GM19238 (cell line): ENCODE measurements around the gene TNC.

Experiments
- DNase-seq: peaks from one replicate; pipeline ENCODE4 v3.0.0; 2011; ENCODE audit warnings: low spot score; ENCODE audit not compliant: insufficient read length

Gene TNC

GRCh38 chr9:115015018-115015635 lies 102.8 kb downstream of the TNC start:
- no peak for DNase-seq

- DNase-seq, result no peak
Observed at GRCh38 chr9:115014438-115014837, 103.5 kb downstream of the TNC start.

- DNase-seq, result peak; percentile 61
Observed at GRCh38 chr9:115013998-115014397, 104.0 kb downstream of the TNC start.

GRCh38 chr9:115012486-115012885 lies 105.5 kb downstream of the TNC start:
- DNase-seq, result no peak

GRCh38 chr9:115010874-115011273 lies 107.1 kb downstream of the TNC start:
- DNase-seq, result no peak

GRCh38 chr9:115008536-115009270 lies 109.3 kb downstream of the TNC start:
- DNase-seq, result no peak

GRCh38 chr9:115006660-115007059 lies 111.3 kb downstream of the TNC start:
- DNase-seq, result no peak

GRCh38 chr9:115005322-115005721 lies 112.6 kb downstream of the TNC start:
- no peak for DNase-seq

GRCh38 chr9:115004545-115004944 lies 113.4 kb downstream of the TNC start:
- no peak for DNase-seq

GRCh38 chr9:115002371-115003120 lies 115.4 kb downstream of the TNC start:
- no peak for DNase-seq

- DNase-seq, result no peak
Observed at GRCh38 chr9:115000217-115000639, 117.7 kb downstream of the TNC start.

- DNase-seq, result no peak
Observed at GRCh38 chr9:114998326-114998725, 119.6 kb downstream of the TNC start.

GRCh38 chr9:114995681-114996221 lies 122.2 kb downstream of the TNC start:
- no peak for DNase-seq

- no peak for DNase-seq
Observed at GRCh38 chr9:114994768-114995167, 123.2 kb downstream of the TNC start.

- no peak for DNase-seq
Observed at GRCh38 chr9:114991861-114992260, 126.1 kb downstream of the TNC start.

GRCh38 chr9:114990901-114991300 lies 127.1 kb downstream of the TNC start:
- DNase-seq, result no peak

GRCh38 chr9:114989600-114990410 lies 128.2 kb downstream of the TNC start:
- no peak for DNase-seq

- DNase-seq, result no peak
Observed at GRCh38 chr9:114988962-114989599, 128.9 kb downstream of the TNC start.

GRCh38 chr9:114987116-114987515 lies 130.8 kb downstream of the TNC start:
- DNase-seq, result no peak

- no peak for DNase-seq
Observed at GRCh38 chr9:114985959-114986501, 131.9 kb downstream of the TNC start.
